Fibroblast of lung (primary cell): ENCODE measurements around the gene NANOS3. TPM values are rescaled to one million over a fixed set of nuclear protein-coding genes. Genes with fewer than 3 reads are reported as not detected.
"Not testable (repeated sequence)": the region's sequence is repeated elsewhere in the genome, so short reads cannot be mapped to it uniquely, and the experiment has no call there.

Source experiments
- DNase-seq, 2 donors: peaks; one replicate each; pipeline versions ENCODE4 v3.0.0 to v3.0.0-alpha.2; 2010; ENCODE audit warnings: low read depth in 2 of 2
- H2AFZ ChIP-seq: 2 replicates; pipeline ENCODE4 v1.5.1; 2012; ENCODE audit warnings: low read length, control low read depth, inconsistent platforms
- H3K27ac ChIP-seq: 2 replicates; pipeline ENCODE4 v1.5.1; 2011; ENCODE audit warnings: low read length, control low read depth; ENCODE audit not compliant: insufficient read depth
- H3K27me3 ChIP-seq: 2 replicates; pipeline ENCODE4 v1.5.1; 2011; ENCODE audit warnings: mild to moderate bottlenecking, low read length; ENCODE audit not compliant: control insufficient read depth, insufficient read depth
- H3K36me3 ChIP-seq: 2 replicates; pipeline ENCODE4 v1.5.1; 2011; ENCODE audit warnings: low read length; ENCODE audit not compliant: control insufficient read depth, insufficient read depth
- H3K4me1 ChIP-seq: 2 replicates; pipeline ENCODE4 v1.5.1; 2011; ENCODE audit warnings: low read length; ENCODE audit not compliant: control insufficient read depth, insufficient read depth; ENCODE audit errors: extremely low read depth
- H3K4me2 ChIP-seq: 2 replicates; pipeline ENCODE4 v1.5.1; 2011; ENCODE audit warnings: low read length, control low read depth; ENCODE audit not compliant: insufficient read depth; ENCODE audit errors: extremely low read depth
- H3K4me3 ChIP-seq, 4 experiments: fragments of 200-600 bp in 1 of 4; sonication (generic) in 1 of 4; replicated peaks in 1 of 4; 2 replicates each; pipeline ENCODE4 v1.5.1; 2011 to 2016; ENCODE audit warnings: low read length in 4 of 4, low read depth in 3 of 4, mild to moderate bottlenecking in 3 of 4, control low read depth in 2 of 4, inconsistent platforms in 1 of 4, mixed read lengths in 1 of 4; ENCODE audit not compliant: insufficient read depth in 1 of 4; ENCODE audit errors: control extremely low read depth in 1 of 4
- H3K79me2 ChIP-seq: 2 replicates; pipeline ENCODE4 v1.5.1; 2012; ENCODE audit warnings: mild to moderate bottlenecking, low read length, inconsistent platforms; ENCODE audit not compliant: control insufficient read depth, insufficient read depth
- H3K9ac ChIP-seq: 2 replicates; pipeline ENCODE4 v1.5.1; 2011; ENCODE audit warnings: mild to moderate bottlenecking, low read length, control low read depth; ENCODE audit not compliant: insufficient read depth
- H3K9me3 ChIP-seq: 2 replicates; pipeline ENCODE4 v1.5.1; 2012; ENCODE audit warnings: low read depth, low read length; ENCODE audit not compliant: control insufficient read depth, insufficient read depth
- H4K20me1 ChIP-seq: 2 replicates; pipeline ENCODE4 v1.5.1; 2011; ENCODE audit warnings: low read length; ENCODE audit not compliant: control insufficient read depth, insufficient read depth; ENCODE audit errors: extremely low read depth
- EZH2 ChIP-seq: IDR thresholded peaks from 2 replicates; pipeline ENCODE4 v1.5.1; 2012; ENCODE audit warnings: low read length, control low read depth, mild to moderate bottlenecking; ENCODE audit errors: missing control alignments
- polyA plus RNA-seq, 2 donors: library from polyadenylated mRNA; depleted of rRNA in 1 of 2; stranded (reverse) in 1 of 2; unstranded in 1 of 2; fragments of >200 nt; gene quantifications; 2 replicates each; pipeline ENCODE4 v1.2.1, GENCODE V29; 2011 to 2012; ENCODE audit warnings: missing spikeins in 1 of 2
- total RNA-seq: library from RNA; depleted of rRNA; stranded (reverse); fragments of >200 nt; gene quantifications from 2 replicates; pipeline ENCODE4 v1.2.1, GENCODE V29; 2014
- TF ChIP-seq, protein P1 (sequence below), 2 donors: IDR thresholded peaks in 1 of 2; conservative IDR thresholded peaks in 1 of 2; 1 replicate in 1 of 2; 2 replicates in 1 of 2; pipeline ENCODE4 v1.5.1; 2011 to 2012; ENCODE audit warnings: low read length in 2 of 2, control low read depth in 1 of 2, inconsistent platforms in 1 of 2, low read depth in 1 of 2, mild to moderate bottlenecking in 1 of 2

The NANOS3 gene
- total and polyA plus RNA-seq, 2 donors (not counting 1 experiment from before 2014, with no cell fraction given), result not detected

- peaks cover 34% of the 10 kb centered on the region for H3K4me1 ChIP-seq
These were observed 25.8 kb upstream of the NANOS3 start for GRCh38 chr19:13850910-13851733.

GRCh38 chr19:13851734-13852114, 25.2 kb upstream of the NANOS3 start:
- not testable (repeated sequence) for H4K20me1 ChIP-seq, H3K27me3 ChIP-seq, H3K79me2 ChIP-seq, H3K36me3 ChIP-seq, DNase-seq, H3K9me3 ChIP-seq, H2AFZ ChIP-seq
- peak overlapping the region; percentile 100 for H3K27ac ChIP-seq
- H3K4me1 ChIP-seq, result peaks cover 30% of the 10 kb centered on the region
- H3K4me2 ChIP-seq, result peak overlapping the region; percentile 0
- H3K4me3 ChIP-seq, result peak overlapping the region in 1 of 4 experiments; percentile 20
- peak overlapping the region; percentile 93 for H3K9ac ChIP-seq

More at GRCh38 chr19:13850910-13851733, 25.8 kb upstream of the NANOS3 start:
- H3K4me2 ChIP-seq, result peak overlapping the region; percentile 79
- no peaks in the 10 kb centered on the region for H3K9me3 ChIP-seq
- H3K4me3 ChIP-seq, result peak overlapping the region; percentile 34 to 41 (median 40)
- H3K27me3 ChIP-seq, result no peaks in the 10 kb centered on the region
- TF ChIP-seq, protein P1, sequence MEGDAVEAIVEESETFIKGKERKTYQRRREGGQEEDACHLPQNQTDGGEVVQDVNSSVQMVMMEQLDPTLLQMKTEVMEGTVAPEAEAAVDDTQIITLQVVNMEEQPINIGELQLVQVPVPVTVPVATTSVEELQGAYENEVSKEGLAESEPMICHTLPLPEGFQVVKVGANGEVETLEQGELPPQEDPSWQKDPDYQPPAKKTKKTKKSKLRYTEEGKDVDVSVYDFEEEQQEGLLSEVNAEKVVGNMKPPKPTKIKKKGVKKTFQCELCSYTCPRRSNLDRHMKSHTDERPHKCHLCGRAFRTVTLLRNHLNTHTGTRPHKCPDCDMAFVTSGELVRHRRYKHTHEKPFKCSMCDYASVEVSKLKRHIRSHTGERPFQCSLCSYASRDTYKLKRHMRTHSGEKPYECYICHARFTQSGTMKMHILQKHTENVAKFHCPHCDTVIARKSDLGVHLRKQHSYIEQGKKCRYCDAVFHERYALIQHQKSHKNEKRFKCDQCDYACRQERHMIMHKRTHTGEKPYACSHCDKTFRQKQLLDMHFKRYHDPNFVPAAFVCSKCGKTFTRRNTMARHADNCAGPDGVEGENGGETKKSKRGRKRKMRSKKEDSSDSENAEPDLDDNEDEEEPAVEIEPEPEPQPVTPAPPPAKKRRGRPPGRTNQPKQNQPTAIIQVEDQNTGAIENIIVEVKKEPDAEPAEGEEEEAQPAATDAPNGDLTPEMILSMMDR (conservative IDR thresholded peaks at IDR 0.05 in 1 of 2, IDR thresholded peaks at IDR 0.05 in 1 of 2; ENCODE audit: low read depth in 1 of 2, low read length in 2 of 2), result no peak
- TF ChIP-seq EZH2, result no peak
- no peak overlapping the region for H2AFZ ChIP-seq
- no peaks in the 10 kb centered on the region for H3K79me2 ChIP-seq
- DNase-seq, result peak; percentile 95 to 96
- H3K36me3 ChIP-seq, result no peaks in the 10 kb centered on the region
- H3K9ac ChIP-seq, result peak overlapping the region; percentile 93
- H3K27ac ChIP-seq, result peak overlapping the region; percentile 100
- H4K20me1 ChIP-seq, result no peaks in the 10 kb centered on the region

DNA sequence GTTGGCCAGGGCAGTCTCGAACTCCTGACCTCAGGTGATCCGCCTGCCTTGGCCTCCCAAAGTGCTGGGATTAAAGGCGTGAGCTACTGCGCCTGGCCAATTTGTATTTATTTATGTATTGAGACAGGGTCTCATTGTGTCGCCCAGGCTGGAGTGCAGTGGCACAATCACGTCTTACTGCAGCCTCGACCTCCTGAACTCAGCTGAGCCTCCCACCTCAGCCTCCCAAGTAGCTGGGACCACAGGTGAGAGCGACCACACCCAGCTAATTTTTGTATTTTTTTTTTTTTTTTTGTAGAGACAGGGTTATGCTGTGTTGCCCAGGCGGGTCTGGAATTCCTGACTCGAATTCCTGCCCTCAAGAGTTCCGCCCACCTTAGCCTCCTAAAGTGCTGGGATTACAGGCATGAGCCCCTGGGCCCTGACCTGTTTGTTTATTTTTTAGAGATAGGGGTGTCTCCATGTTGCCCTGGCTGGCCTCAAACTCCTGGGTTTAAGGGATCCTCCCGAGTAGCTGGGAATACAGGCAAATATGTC, 24.7 kb upstream of the NANOS3 start:
- not testable (repeated sequence) for H3K27me3 ChIP-seq, H4K20me1 ChIP-seq, H3K79me2 ChIP-seq, H3K36me3 ChIP-seq, H3K9me3 ChIP-seq, H2AFZ ChIP-seq, DNase-seq, H3K4me2 ChIP-seq, H3K9ac ChIP-seq, H3K4me3 ChIP-seq
- peaks cover 26% of the 10 kb centered on the region for H3K4me1 ChIP-seq
- H3K27ac ChIP-seq, result peak overlapping the region; percentile 100

GRCh38 chr19:13856497-13856896, 20.4 kb upstream of the NANOS3 start:
- Histone ChIP-seq H3K79me2 (no peaks in the 10 kb centered on the region), H3K27me3 (no peaks in the 10 kb centered on the region), H3K4me3 (no peak overlapping the region), H3K4me1 (peaks cover 19% of the 10 kb centered on the region), H3K27ac (no peak overlapping the region), H3K4me2 (no peak overlapping the region), H3K36me3 (no peaks in the 10 kb centered on the region), H3K9me3 (no peaks in the 10 kb centered on the region), H2AFZ (no peak overlapping the region), H4K20me1 (no peaks in the 10 kb centered on the region), H3K9ac (no peak overlapping the region)
- no peak for TF ChIP-seq EZH2
- DNase-seq, result no peak
